Activated T-cell treated with anti-CD3 and anti-CD28 coated beads, Interleukin-2, amount 50 U/mL, for 4 hours (primary cell): Measurements from ENCODE around the gene SEZ6L. TPM values are rescaled to one million over a fixed set of nuclear protein-coding genes. Genes with fewer than 3 reads are reported as not detected.

Source experiments
- ATAC-seq, 2 donors: fragments of 200-7000 bp; cut with Tn5 transposase; one replicate each; pipeline ENCODE4 v1.10.0; 2021
- DNase-seq: peaks from one replicate; pipeline ENCODE4 v3.0.0-alpha.2; 2020
- H3K27me3 Mint-ChIP-seq: one replicate; pipeline ENCODE4 v1.8.0; 2021; ENCODE audit warnings: low read depth, mixed read lengths
- H3K36me3 Mint-ChIP-seq: one replicate; pipeline ENCODE4 v1.8.0; 2022; ENCODE audit warnings: mixed read lengths; ENCODE audit not compliant: insufficient read depth
- H3K4me1 Mint-ChIP-seq: one replicate; pipeline ENCODE4 v1.8.0; 2021; ENCODE audit warnings: low read depth, mixed read lengths
- H3K4me3 Mint-ChIP-seq: one replicate; pipeline ENCODE4 v1.8.0; 2021; ENCODE audit warnings: mild to moderate bottlenecking, moderate library complexity, mixed read lengths
- H3K9me3 Mint-ChIP-seq: one replicate; pipeline ENCODE4 v1.8.0; 2021; ENCODE audit warnings: mixed read lengths
- total RNA-seq, 3 donors: library from RNA; stranded (reverse); gene quantifications; one replicate each; pipeline ENCODE4 v1.2.1, GENCODE V29; 2021

Gene SEZ6L
- total RNA-seq, 3 donors from 2014 or later, result not detected

GRCh38 chr22:26314656-26315055 is 145.4 kb downstream of the SEZ6L start:
- no peaks in the 10 kb centered on the region for H3K4me1 Mint-ChIP-seq
- no peak for ATAC-seq
- H3K27me3 Mint-ChIP-seq, result peaks cover 12% of the 10 kb centered on the region
- no peak for DNase-seq
- H3K9me3 Mint-ChIP-seq, result no peaks in the 10 kb centered on the region
- no peak overlapping the region for H3K4me3 Mint-ChIP-seq
- H3K36me3 Mint-ChIP-seq, result no peaks in the 10 kb centered on the region

- no peak overlapping the region for H3K4me3 Mint-ChIP-seq
- H3K36me3 Mint-ChIP-seq, result no peaks in the 10 kb centered on the region
- peaks cover 12% of the 10 kb centered on the region for H3K27me3 Mint-ChIP-seq
- no peaks in the 10 kb centered on the region for H3K9me3 Mint-ChIP-seq
- DNase-seq, result no peak
- no peak for ATAC-seq
- H3K4me1 Mint-ChIP-seq, result no peaks in the 10 kb centered on the region
These were observed 147.5 kb downstream of the SEZ6L start for GRCh38 chr22:26316732-26317285.

- no peak for DNase-seq
- Mint-ChIP-seq H3K9me3 (no peaks in the 10 kb centered on the region), H3K27me3 (peaks cover 9% of the 10 kb centered on the region), H3K4me1 (no peaks in the 10 kb centered on the region), H3K4me3 (no peak overlapping the region), H3K36me3 (no peaks in the 10 kb centered on the region)
- ATAC-seq, result no peak
These were observed 149.7 kb downstream of the SEZ6L start for GRCh38 chr22:26318975-26319374.

DNA sequence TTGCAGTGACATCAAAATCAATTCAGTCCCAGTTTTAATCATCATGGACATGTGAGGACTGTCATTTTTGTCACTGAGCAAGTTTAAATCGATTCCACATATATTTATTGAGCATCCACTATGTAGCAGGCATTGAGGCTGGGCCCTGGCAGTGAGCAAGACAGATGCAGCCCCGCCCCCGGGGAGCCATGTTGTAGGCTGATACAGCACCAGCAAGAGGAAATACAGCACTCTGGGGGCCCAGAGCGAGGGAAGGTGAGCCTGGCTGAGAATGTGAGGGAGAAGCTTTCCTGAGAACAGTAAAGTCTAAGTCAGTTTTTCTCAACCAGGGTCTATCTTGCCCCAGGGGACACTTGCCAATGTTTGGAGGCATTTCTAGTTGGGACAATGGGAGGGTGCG is 151.2 kb downstream of the SEZ6L start:
- ATAC-seq (no peak), DNase-seq (no peak)
- Mint-ChIP-seq H3K9me3 (no peaks in the 10 kb centered on the region), H3K36me3 (no peaks in the 10 kb centered on the region), H3K4me1 (no peaks in the 10 kb centered on the region), H3K27me3 (peaks cover 9% of the 10 kb centered on the region), H3K4me3 (no peak overlapping the region)

DNA sequence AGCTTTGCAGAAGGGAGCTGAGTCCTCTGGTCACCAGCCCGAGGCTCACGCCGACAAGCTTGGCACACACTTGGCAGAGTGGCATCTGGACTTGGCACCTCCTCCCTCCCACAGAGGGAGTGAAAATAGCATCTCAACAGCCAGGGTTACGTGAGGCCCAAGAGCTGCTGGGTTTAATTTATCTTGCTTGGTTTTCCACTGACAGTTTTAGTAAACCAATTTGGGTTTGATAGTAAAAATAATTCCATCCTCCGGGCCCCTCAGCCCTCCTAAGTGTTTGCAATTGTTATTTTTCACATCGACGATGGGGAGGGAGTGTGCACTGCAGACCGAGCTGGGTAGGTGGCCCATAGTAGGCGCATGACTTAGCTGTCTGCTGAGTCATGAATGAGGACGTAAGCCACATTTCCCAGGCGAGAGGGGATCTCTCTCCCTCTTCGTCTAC is 152.2 kb downstream of the SEZ6L start:
- Mint-ChIP-seq H3K4me3 (no peak overlapping the region), H3K9me3 (no peaks in the 10 kb centered on the region), H3K27me3 (peaks cover 10% of the 10 kb centered on the region), H3K36me3 (no peaks in the 10 kb centered on the region), H3K4me1 (no peaks in the 10 kb centered on the region)
- no peak for ATAC-seq
- DNase-seq, result no peak

GRCh38 chr22:26322179-26322905 is 153.1 kb downstream of the SEZ6L start:
- H3K36me3 Mint-ChIP-seq, result no peaks in the 10 kb centered on the region
- no peaks in the 10 kb centered on the region for H3K4me1 Mint-ChIP-seq
- H3K27me3 Mint-ChIP-seq, result peaks cover 13% of the 10 kb centered on the region
- no peaks in the 10 kb centered on the region for H3K9me3 Mint-ChIP-seq
- no peak overlapping the region for H3K4me3 Mint-ChIP-seq
- DNase-seq (no peak), ATAC-seq (no peak)

DNA sequence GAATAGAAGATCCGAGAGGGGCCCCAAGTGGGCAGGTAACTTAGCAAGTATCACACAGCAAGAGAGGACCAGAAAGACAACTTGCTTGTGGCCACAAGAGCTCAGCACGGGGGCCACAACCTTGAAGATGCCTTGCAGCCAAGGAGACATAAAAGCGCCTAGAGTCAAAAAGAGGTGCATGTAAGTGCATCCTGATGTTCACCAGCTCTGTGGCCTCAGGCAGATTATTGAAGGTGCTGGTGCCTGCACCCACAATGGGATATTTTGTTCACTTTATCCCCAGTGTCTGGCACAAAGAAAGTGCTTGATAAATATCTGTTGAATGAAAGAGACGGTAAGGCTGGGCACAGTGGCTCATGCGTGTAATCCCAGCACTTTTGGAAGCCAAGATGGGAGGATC is 153.8 kb downstream of the SEZ6L start:
- no peak for DNase-seq
- ATAC-seq, result no peak
- H3K9me3 Mint-ChIP-seq, result no peaks in the 10 kb centered on the region
- no peak overlapping the region for H3K4me3 Mint-ChIP-seq
- H3K4me1 Mint-ChIP-seq, result no peaks in the 10 kb centered on the region
- H3K36me3 Mint-ChIP-seq, result no peaks in the 10 kb centered on the region
- H3K27me3 Mint-ChIP-seq, result peaks cover 13% of the 10 kb centered on the region

DNA sequence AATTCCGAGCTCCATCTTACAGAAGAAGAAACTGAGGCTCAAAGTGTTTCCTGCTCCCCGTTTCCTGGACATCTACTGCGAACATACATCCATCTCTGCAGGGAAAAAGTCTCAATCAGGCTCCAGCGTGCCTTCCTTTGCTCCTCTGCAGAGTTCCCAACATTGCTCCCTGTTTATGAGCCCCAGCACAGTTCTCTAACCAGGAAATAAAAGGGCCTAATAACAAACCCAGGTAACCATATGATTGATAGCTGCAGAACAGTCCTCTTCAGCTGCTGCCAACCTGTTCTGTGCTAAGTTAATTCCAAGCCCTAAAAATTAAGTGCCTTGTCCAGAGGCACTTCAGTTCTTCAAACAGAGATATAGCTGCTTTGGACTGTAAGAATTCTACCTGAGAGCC is 154.9 kb downstream of the SEZ6L start:
- no peak for DNase-seq
- Mint-ChIP-seq H3K9me3 (no peaks in the 10 kb centered on the region), H3K36me3 (no peaks in the 10 kb centered on the region), H3K4me1 (no peaks in the 10 kb centered on the region), H3K27me3 (peaks cover 13% of the 10 kb centered on the region), H3K4me3 (no peak overlapping the region)
- ATAC-seq, result no peak

DNA sequence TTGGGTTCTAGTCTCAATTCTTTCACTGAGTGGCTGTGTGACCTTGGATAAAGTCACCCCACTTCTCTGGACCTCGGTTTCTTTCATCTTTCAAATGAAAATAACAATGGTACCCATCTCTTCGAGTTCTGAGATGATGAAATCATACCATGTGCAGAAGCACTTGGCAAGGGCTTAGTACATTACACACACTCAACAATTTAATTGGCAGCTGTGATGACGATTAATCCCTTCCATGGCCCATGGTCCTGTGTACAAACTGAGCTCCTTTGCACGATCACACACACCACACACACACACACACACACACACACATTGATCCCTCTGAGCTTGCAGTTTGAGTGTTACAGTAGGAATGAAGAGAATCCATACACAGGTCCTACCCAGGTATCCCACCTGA is 156.4 kb downstream of the SEZ6L start:
- Mint-ChIP-seq H3K27me3 (peaks cover 13% of the 10 kb centered on the region), H3K4me3 (no peak overlapping the region), H3K36me3 (no peaks in the 10 kb centered on the region), H3K9me3 (no peaks in the 10 kb centered on the region), H3K4me1 (no peaks in the 10 kb centered on the region)
- no peak for ATAC-seq
- no peak for DNase-seq

DNA sequence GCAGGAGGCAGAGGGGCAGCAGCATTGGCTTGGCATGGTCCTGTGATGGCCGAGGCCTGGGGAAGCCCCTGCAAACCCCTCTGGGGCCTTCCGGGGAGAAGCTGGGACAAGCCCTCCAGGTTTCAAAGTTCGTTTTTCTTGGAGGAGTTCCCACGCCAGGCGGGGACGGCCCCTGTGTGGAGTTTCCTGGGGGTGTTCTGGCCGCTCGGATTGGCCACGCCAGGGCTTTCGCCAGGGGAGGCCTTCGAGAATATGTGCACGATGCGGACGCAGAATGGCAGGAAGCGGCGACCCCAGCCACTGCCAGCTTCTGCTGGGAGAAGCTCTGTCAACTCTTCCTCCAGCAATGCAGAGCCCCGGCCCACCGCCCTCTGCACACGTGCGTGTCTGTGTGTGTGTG is 157.5 kb downstream of the SEZ6L start:
- Mint-ChIP-seq H3K27me3 (peaks cover 18% of the 10 kb centered on the region), H3K36me3 (no peaks in the 10 kb centered on the region)

DNA sequence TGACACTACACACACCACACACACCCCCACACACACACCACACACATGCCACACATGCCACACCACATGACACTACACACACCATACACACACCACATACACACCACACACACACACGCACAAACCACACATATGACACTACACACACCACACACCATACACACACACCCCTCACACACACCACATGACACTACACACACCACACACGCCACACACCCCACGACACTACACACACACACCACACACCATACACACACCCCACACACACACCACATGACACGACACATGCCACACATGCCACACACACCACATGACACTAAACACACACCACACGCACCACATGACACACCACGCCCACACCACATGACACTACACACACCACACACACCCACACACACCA is 158.0 kb downstream of the SEZ6L start:
- DNase-seq (no peak), ATAC-seq (no peak)
- Mint-ChIP-seq H3K9me3 (no peaks in the 10 kb centered on the region), H3K4me3 (no peak overlapping the region), H3K27me3 (peaks cover 18% of the 10 kb centered on the region), H3K4me1 (no peaks in the 10 kb centered on the region), H3K36me3 (no peaks in the 10 kb centered on the region)

More for the DNA sequence above, 157.5 kb downstream of the SEZ6L start:
- DNase-seq (no peak), ATAC-seq (no peak)
- Mint-ChIP-seq H3K4me3 (no peak overlapping the region), H3K9me3 (no peaks in the 10 kb centered on the region), H3K4me1 (no peaks in the 10 kb centered on the region)

- H3K4me1 Mint-ChIP-seq, result no peaks in the 10 kb centered on the region
- ATAC-seq (no peak), DNase-seq (no peak)
- H3K36me3 Mint-ChIP-seq, result no peaks in the 10 kb centered on the region
- peaks cover 24% of the 10 kb centered on the region for H3K27me3 Mint-ChIP-seq
- no peaks in the 10 kb centered on the region for H3K9me3 Mint-ChIP-seq
- H3K4me3 Mint-ChIP-seq, result no peak overlapping the region
These were observed 159.0 kb downstream of the SEZ6L start for GRCh38 chr22:26328221-26328620.

- Mint-ChIP-seq H3K4me1 (no peaks in the 10 kb centered on the region), H3K9me3 (no peaks in the 10 kb centered on the region), H3K27me3 (peaks cover 37% of the 10 kb centered on the region), H3K4me3 (no peak overlapping the region), H3K36me3 (no peaks in the 10 kb centered on the region)
- peak; percentile 65 to 73 for ATAC-seq
- peak; percentile 42 for DNase-seq
These were observed 161.8 kb downstream of the SEZ6L start for GRCh38 chr22:26330971-26331625.

DNA sequence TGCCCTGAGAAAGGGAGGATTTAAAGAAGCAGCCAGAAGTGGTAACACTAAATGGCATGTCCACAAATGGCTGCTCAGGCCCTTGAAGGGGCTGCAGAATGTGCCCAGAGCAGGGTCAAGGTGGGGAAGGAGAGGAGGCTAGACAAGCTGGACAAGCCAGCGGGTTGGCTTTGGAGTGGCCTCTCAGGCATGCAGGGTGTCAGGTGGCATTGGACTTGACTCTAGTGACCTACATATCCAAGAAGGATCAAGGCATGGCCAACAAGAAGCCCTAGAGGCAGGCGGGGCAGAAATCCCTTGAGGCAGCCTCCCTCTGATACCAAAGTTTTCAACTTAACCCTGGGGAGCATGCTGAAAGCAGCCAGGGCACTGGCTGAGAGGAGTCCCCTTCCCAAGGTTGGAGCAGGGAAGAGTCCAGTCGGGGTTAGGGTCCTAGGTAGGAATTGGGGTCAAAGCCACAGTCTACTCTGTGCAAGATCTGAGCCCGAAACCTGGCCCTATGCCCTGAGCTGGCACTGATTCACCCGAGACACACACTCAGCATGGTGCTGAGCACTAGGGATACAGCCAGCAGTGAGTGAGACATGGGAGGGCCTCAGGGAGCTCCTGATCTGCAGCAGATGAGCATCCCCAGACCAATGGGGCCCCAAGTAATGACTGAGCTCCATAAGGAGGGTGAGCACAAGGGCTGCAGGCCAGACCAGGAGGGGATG is 164.0 kb downstream of the SEZ6L start:
- Mint-ChIP-seq H3K9me3 (no peaks in the 10 kb centered on the region), H3K36me3 (no peaks in the 10 kb centered on the region), H3K4me3 (no peak overlapping the region), H3K4me1 (no peaks in the 10 kb centered on the region), H3K27me3 (peaks cover 31% of the 10 kb centered on the region)
- DNase-seq (no peak), ATAC-seq (no peak)
